Measurements from ENCODE around the gene CALCOCO2. TPM values are rescaled to one million over a fixed set of nuclear protein-coding genes. Genes with fewer than 3 reads are reported as not detected.

The CALCOCO2 gene
- total RNA-seq, 4 donors from 2014 or later, result 179 to 356 (median 241) TPM

DNA sequence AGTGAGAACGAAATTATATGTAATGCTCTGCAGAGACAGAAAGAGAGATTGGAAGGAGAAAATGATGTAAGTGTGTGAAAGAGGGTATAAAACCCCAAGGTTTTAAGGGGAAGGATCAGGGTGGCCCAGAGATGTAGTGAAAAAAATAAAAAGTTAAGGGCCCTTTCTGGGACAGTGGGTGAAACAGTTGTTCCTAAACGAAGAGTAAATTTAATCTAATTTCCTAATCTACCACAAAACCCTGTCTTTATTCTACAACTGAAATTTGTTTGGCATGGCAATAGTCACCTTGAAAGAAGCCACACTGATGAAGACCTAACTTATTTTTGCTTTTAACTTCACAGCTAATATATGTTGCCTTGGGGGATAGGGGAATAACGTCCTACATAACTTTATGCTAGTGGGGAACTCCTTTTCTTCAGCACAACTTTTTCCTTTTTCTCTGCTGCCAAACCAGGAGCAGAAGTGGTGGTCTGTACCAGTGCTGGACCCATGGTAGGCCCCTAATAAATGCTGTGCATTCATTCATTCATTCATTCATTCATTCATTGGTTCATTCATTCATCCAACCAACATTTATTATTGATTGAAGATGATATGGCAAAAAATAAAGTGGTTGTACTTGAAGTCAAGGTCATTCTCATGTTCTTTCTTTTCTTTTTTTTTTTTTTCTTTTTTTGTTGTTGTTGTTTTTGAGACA, 25.4 kb downstream of the CALCOCO2 start:
- TF ChIP-seq, protein P1, sequence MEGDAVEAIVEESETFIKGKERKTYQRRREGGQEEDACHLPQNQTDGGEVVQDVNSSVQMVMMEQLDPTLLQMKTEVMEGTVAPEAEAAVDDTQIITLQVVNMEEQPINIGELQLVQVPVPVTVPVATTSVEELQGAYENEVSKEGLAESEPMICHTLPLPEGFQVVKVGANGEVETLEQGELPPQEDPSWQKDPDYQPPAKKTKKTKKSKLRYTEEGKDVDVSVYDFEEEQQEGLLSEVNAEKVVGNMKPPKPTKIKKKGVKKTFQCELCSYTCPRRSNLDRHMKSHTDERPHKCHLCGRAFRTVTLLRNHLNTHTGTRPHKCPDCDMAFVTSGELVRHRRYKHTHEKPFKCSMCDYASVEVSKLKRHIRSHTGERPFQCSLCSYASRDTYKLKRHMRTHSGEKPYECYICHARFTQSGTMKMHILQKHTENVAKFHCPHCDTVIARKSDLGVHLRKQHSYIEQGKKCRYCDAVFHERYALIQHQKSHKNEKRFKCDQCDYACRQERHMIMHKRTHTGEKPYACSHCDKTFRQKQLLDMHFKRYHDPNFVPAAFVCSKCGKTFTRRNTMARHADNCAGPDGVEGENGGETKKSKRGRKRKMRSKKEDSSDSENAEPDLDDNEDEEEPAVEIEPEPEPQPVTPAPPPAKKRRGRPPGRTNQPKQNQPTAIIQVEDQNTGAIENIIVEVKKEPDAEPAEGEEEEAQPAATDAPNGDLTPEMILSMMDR (IDR thresholded peaks at IDR 0.05; ENCODE audit: low read depth), result no peak

DNA sequence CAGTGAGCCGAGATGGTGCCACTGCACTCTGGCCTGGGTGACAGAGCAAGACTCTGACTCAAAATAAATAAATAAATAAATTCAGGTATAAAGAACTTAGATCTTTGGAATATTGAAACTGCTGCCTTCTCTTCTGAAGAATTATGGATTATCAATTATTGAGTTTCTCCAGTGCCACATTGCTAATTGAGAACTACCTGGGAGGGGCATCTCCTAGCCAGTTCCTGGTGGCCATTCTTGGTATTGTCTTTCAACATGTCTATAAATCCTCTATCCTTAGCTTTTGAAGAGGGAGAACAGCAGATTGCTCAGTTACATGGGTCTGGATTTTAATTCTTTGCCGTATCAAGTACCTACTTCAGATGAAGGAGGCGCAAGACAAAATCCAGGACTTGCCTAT, 29.2 kb downstream of the CALCOCO2 start:
- TF ChIP-seq, protein P1 (IDR thresholded peaks at IDR 0.05; ENCODE audit: low read depth), result no peak

DNA sequence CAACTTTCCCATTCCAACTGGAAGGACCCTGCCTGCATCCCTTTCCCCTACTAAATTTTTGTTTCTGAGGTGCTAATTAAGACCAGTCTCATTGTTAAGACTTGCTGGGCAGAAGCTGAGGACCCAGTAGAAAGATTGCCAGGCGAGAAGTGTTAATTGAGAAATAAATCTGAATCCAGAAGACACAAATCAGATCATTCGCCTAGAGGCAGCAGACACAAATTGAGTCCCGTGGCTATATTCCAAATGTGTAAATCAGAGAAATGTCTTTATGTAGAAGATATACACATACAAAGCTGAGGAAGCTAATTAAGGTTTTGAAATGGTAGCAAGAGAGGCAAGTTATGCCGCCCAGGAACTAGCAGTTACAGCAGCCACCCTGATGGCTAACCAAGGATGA, 29.6 kb downstream of the CALCOCO2 start:
- TF ChIP-seq, protein P1 (IDR thresholded peaks at IDR 0.05; ENCODE audit: low read depth), result no peak

DNA sequence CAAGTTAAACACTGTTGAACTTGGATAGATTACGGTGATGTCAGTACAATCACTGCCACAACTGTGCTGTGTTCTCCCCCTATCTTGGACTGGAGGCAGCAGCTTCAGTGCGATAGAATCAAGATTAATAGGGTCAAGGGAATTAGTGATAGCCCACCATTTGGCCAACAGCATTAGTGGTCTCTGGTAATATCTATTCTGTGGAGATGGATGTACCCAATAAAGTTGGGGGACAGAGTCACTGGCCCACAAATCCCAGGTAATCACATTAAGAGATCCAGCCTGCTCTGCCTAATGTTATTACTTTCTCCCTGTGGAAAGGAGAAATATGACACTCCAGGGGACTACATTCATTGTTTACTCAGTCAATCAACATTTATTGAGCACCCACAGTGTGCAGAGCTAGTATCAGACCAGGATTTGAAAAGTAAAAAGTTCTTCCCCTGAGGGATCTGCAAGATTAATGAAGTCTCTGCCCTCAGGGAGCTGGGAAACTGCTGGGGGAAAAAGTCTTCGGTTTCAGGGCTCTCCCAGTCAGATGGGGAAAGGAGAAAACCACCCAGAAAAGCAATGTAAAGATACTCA, 38.2 kb downstream of the CALCOCO2 start:
- TF ChIP-seq, protein P1 (IDR thresholded peaks at IDR 0.05; ENCODE audit: low read depth), result no peak

DNA sequence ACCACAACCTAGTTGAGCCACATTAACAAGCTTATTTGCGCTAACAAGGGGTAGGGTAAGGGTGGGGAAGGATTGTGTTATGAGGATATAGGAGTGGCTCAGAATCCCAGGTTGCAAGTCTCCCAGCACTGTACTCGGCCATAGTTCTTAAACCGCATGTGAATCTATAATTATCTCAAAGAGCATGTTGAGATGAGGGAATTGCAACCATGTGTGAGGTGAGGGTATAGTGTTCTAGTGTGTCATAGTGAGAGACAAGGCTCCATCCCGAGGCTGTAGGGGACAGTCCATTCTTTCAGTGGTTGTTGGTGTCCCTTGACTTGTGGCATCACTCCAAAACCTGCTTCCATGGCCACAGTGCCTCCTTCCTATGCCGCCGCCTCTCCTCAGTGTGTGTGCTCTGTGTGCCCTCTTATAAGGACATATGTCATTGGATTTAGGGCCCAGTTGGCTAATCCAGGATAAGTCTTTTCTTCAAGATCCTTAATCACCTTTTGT, 39.0 kb downstream of the CALCOCO2 start:
- TF ChIP-seq, protein P1 (IDR thresholded peaks at IDR 0.05; ENCODE audit: low read depth), result no peak

DNA sequence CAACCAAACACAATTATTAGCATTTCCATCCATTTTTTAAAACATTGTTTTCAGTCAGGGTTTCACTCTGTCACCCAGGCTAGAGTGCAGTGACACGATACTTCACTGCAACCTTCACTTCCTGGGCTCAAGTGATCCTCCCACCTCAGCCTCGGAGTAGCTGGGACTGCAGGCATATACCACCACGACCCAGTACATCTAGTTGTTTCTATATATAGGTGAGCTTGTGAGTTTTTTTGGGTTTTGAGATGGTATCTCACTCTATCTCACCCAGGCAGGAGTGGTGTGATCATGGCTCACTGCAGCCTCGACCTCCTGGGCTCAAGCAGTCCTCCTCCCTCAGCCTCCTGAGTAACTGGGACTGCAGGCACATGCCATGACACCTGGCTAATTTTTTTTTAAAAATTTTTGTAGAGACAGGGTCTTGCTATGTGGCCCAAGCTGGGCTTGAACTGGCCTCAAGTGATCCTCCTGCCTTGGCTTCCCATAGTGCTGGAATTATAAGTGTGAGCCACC, 40.3 kb downstream of the CALCOCO2 start:
- TF ChIP-seq, protein P1 (IDR thresholded peaks at IDR 0.05; ENCODE audit: low read depth), result no peak

DNA sequence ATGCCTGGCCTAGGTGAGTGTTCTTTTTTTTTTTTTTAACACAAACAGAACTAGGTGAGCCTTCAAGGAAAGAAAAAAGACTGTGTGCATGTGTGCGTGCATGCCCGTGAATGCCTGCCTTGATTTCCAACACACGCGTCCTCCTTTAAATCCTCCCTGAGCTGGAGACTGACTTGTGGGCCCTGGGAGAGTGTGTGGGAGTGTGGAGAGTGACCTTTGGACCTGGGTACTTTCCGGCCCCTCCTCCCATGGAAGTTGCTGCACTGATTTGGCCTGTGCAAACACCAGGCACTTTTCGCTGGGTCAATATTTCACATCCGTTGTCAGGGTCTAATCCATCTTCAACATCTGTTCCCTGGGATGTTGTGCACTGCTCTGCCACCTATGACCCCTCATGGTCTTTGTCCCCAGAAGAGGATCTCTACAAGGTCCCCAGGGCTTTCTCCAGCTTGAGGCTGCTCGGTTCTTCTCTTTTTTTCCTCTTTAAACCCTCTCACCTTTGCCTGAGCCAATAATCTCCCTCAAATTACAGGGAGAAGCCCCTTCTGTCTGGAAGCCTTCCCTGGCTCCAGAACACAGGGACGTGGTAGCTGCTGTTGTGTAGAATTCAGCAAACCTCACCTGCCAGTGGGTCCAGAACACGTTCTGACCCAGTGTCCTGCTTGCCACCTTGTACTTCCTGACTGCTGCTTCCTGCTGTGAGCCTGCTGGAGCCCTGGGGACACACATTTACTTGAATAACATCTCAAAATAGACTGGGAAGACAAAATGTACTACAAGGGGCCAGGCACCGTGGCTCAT, 40.9 kb downstream of the CALCOCO2 start:
- TF ChIP-seq, protein P1 (IDR thresholded peaks at IDR 0.05; ENCODE audit: low read depth), result no peak

All from subcutaneous adipose tissue (tissue), 4 donors.